GM23248 (cell line): ENCODE data around the gene AK8.

ENCODE experiments used
- EZH2 ChIP-seq: fragments of 200-600 bp; sonication (generic); IDR thresholded peaks from 2 replicates; pipeline ENCODE4 v1.6.1; 2018; ENCODE audit warnings: antibody characterized with exemption, mild to moderate bottlenecking; ENCODE audit not compliant: insufficient read depth, poor library complexity, severe bottlenecking
- EZH2phosphoT487 ChIP-seq: fragments of 200-600 bp; sonication (generic); IDR thresholded peaks from 2 replicates; pipeline ENCODE4 v1.6.1; 2018; ENCODE audit warnings: antibody characterized with exemption, moderate library complexity, mild to moderate bottlenecking, low read depth; ENCODE audit not compliant: insufficient read depth

- TF ChIP-seq EZH2 (no peak), EZH2phosphoT487 (no peak)
Observed at GRCh38 chr9:132838291-132838690, 39.8 kb downstream of the AK8 start.
